ENCODE measurements around the gene TIMM10B.

TIMM10B gene

DNA sequence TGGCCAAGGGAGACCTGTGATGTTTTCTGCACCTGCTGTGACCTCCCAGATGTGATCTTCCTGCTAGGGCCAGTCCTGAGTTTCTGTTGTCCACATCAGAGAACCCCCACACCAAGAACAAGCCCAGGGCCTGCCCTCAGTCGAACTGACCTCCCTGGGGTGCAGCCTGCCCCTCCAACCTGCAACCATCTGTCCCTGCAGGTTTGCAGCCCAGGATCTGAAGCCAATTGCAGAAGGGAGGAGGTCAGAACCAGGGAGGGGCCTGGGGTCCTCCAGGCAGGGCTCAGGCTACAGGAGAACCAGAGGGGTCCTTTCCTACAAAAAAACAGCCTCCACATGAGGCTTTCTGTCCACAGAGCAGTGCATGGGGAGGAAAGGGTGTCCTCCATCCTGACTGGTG lies 8.4 kb upstream of the TIMM10B start:
- no peak for DNase-seq (ENCODE audit: low read depth in 2 of 2)

GRCh38 chr11:6473451-6474412 lies 7.6 kb upstream of the TIMM10B start, which contains the start of gene TRIM3:
Gene TRIM3, minus strand, starts transcription at chr11:6473941. Its CDS starts 8,246 bp downstream, at chr11:6465695.
- peak; percentile 54 to 64 for DNase-seq (ENCODE audit: low read depth in 2 of 2)

GRCh38 chr11:6474413-6474792 lies 6.9 kb upstream of the TIMM10B start:
- no peak for DNase-seq (ENCODE audit: low read depth in 2 of 2)

DNA sequence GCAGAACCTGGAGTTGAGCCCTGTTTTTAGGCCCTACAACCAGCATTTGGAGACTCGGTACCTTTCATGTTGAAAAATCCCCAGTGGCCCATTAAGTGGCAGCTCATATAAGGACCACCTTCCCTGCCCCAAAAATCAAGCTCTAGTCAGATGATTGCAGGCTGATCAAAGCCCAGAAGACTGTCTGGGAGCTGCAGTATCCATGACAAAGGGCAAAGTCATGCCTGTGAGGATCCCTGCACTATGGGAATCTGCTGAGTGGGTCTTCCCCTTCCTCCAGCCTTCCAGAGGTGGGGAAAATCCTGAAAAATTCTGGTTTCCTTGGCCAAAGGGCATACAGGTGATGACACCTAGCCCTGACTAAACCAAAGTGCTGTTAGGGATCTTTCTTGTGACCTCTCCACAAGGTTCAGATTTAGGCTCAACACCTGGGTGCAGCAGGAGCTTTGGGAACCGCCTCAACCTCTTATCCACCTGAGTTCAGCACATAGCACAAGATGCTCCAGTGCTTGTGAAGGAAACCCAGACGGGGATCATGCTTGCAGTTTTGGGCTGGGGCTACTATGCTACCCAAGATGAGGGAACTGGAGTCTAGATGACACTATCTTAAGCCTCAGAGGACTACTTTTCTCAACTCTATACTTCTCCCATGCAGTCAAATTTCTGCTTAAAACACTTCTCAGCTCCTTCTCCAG lies 6.3 kb upstream of the TIMM10B start:
- no peak for DNase-seq (ENCODE audit: low read depth in 2 of 2)

- no peak for DNase-seq (ENCODE audit: low read depth in 2 of 2)
Measured at GRCh38 chr11:6475936-6476335, 5.4 kb upstream of the TIMM10B start.

DNA sequence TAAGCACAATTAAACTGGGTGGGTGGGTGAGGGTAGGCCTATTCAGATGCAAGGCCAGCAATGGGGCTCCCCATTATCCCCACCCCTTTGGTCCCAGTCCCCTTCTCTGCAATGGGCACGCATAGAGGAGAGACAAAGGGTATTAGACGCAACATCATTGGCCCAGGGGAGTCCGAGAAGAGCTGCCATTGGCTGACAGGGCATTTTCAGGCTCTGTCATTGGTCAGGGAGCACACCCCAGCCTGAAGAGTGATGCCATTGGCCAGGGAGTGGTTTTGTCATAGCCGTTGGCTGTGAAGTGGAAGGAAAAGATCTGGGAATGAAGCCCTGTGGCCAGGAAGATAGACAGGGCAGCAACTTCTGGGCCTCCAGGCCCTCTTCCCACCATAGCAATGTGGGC lies 4.7 kb upstream of the TIMM10B start:
- DNase-seq (ENCODE audit: low read depth in 2 of 2) = no peak

GRCh38 chr11:6480299-6480914 lies 894 bp upstream of the TIMM10B start:
- no peak for DNase-seq (ENCODE audit: low read depth in 2 of 2)

DNA sequence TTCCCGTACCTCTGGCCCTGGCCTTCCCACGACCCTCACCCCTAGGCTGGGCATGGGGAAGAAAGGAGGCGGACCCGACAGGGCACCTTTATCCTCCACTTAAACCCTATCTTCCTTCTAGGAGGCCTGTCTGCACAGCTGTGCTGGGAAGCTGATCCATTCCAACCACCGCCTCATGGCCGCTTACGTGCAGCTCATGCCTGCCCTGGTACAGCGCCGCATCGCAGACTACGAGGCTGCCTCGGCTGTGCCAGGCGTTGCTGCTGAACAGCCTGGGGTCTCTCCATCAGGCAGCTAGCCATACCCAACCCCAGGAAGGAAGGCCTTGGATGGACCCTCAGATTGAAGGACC lies 599 bp downstream of the TIMM10B start:
- no peak for DNase-seq (ENCODE audit: low read depth in 2 of 2)

DNA sequence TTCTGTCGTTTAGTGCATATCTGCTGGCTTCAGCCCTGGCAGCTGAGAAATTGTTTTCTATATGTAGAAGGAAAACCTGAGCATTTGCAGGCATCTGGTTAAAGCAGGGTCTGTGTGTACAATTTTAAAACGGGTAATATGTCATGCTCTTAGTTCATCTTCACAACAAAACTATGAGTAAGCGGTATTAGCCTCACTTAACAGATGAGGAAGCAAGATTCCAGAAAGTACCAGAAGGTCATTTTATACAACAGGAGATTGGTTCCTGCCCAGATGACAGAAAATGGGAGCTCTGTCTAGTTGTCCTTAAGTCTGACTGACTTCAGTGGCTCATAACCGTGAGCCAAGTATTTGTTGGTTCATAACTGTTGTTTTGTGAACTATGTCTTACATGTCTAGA lies 1.1 kb downstream of the TIMM10B start:
- DNase-seq (ENCODE audit: low read depth in 2 of 2) = no peak

GRCh38 chr11:6483015-6483414 lies 1.7 kb downstream of the TIMM10B start:
- DNase-seq (ENCODE audit: low read depth in 2 of 2) = no peak

GRCh38 chr11:6485661-6486060 lies 4.4 kb downstream of the TIMM10B start:
- DNase-seq (ENCODE audit: low read depth in 2 of 2) = no peak

DNA sequence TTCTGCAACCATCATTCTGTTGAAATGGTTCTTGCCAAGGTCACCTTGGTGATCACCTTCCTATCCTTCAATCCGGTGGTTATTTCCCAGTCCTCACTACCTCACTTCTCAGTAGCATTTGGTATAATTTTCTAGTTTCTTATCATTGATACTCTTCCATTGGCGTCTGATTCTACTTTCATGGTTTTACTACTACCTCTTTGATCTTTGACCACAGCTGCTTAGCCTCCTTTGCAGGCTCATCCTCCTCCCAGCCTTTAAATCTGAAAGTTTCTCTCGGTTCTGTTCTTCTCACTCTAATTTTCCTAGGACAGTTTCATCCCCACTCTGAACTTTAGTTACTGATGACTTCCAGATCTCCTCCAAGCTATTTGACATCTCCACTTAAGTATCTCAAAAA lies 5.0 kb downstream of the TIMM10B start:
- no peak for DNase-seq (ENCODE audit: low read depth in 2 of 2)

DNA sequence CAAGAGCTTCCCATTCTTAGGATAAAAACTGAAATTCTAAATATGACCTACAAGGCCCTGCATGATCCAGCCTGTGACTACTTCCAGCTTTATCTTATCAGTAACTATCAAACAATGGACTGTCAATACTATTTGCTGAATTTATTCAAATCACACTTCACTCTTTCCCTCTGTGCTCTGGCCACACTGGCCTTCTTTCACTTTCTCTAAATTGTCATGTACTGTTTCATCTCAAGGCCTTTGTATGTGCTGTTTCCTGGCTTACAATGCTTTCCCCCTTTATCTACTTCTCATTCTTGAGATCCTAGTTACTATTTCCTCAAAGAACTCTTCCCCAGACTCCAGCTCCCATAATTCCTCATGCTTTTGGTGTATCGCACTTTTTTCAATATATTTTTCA lies 5.6 kb downstream of the TIMM10B start:
- DNase-seq (ENCODE audit: low read depth in 2 of 2) = no peak

DNA sequence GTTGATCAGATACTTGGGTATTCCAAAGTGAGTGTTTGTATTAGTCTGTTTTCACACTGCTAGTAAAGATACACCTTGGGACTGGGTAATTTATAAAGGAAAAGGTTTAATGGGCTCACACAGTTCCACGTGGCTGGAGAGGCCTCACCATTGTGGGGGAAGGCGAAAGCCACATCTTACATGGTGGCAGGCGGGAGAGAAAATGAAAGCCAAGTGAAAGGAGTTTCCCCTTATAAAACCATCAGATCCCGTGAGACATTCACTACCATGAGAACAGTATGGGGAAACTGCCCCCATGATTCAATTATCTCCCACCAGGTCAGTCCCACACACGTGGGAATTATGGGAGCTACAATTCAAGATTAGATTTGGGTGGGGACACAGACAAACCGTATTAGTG lies 7.0 kb downstream of the TIMM10B start:
- no peak for DNase-seq (ENCODE audit: low read depth in 2 of 2)

GRCh38 chr11:6488821-6489220 lies 7.5 kb downstream of the TIMM10B start:
- DNase-seq (ENCODE audit: low read depth in 2 of 2) = no peak

DNA sequence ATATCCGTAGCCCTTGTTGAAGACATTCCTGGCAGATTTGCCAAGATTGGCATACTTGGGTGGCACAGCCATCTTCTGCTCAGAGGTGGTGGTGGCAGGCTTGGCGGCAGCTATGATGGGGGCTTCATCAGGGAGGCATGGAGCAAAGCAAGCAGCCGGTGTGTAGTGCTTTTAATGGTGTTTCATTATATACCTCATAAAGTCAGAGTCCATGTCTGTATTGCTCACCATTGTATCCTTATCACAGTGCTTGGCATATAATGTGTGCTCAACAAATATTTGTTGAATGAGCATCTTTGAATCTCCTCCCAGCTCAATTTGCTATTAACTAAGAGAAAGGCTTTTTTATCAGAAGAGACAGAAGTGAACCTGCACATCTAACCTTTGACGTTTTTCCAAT lies 8.0 kb downstream of the TIMM10B start:
- no peak for DNase-seq (ENCODE audit: low read depth in 2 of 2)

DNA sequence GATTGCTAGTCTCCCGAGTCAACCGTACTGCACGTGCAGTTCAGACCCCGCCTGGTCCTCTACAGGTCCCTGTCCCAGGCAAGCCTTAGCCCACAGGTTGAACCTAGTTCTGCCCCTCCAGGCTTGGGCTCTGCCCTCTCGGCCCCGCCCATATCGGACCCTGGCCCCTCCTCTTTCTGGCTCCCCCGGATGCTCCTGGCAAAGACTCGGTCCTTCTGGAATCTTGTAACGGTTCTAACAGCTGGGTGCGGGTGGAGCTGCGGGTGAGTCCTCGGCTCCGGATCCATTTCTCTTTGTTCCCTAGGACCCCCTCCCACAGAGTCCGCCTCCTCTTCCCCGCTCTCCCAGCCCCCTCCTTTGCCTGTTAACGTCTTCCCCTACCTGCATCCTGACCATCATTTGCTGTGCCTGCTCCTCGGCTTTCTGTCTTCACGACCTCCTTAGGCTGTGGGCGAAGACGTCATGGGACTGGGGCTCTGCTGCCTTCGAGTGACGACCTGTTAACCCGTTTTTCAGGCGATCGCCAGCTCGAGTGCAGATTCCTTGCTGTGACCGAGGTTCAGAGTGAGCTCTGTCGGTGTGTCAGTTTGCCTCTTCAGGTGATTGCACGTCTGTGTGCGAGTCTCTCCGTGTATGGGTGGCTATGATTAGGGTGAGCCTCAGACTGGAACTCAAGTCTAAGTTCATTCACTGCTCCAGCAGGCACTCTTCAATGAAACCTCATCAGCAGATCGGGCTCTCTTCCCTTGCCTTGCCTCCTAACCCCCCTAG lies 16.0 kb downstream of the TIMM10B start, which contains the start of gene DNHD1:
DNHD1 (plus strand) TSS at position 212 of the 771 bp plus-strand sequence. CDS start 936 bp downstream, outside the sequence.
- DNase-seq (ENCODE audit: low read depth in 2 of 2) = no peak

- DNase-seq (ENCODE audit: low read depth in 2 of 2) = no peak
Measured at GRCh38 chr11:6498121-6498520, 16.8 kb downstream of the TIMM10B start.

DNA sequence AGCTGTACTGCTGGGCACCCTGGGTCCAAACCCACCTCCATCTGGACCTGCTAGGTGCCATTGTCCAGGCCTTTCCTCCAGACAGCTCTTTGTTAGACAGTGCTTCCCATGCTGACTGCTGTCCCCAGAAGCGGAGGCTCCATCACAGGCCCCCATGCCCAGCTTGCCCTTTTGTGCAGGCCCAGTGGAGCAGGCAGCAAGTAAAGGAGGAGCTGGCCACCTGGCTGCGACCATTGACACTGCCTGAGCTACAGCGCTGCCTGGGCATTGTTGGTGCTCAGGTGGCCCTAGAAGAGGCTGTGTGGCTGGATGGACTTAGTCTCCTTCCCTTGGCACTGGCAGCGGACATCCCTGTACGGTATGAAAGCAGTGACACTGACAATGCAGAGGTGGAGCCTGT lies 17.2 kb downstream of the TIMM10B start:
- no peak for DNase-seq (ENCODE audit: low read depth in 2 of 2)

DNA sequence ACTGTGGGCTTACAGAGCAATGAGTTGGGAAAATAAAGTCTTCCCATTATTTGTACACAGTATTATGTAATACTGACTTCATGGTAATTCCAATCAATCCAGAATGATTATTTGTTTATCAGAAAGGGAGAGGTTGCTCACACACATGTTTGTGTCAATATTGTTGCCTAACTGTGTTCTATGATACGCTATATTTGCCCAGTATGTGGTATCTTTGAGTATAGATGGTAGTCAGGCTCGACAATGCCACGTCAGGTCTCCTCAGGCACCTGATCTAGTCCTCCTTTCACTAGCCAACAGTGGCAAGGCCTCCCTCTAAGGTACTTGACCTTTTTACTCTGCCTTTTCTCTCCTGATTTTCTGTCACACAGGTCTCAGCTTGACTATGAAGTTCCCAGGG lies 21.1 kb downstream of the TIMM10B start:
- DNase-seq (ENCODE audit: low read depth in 2 of 2) = no peak

- no peak for DNase-seq (ENCODE audit: low read depth in 2 of 2)
Measured at GRCh38 chr11:6504166-6504565, 22.9 kb downstream of the TIMM10B start.
